DOHH2 (cell line): ENCODE data around the gene CTDSPL.

Source experiments
- CTCF ChIP-seq: fragments of 200-600 bp; sonication (generic); IDR thresholded peaks from one replicate; pipeline ENCODE4 v1.5.1; 2014; ENCODE audit warnings: antibody characterized with exemption, mild to moderate bottlenecking, low read depth, low read length; ENCODE audit not compliant: poor library complexity, severe bottlenecking
- EZH2phosphoT487 ChIP-seq: fragments of 200-600 bp; sonication (generic); IDR thresholded peaks from 2 replicates; pipeline ENCODE4 v1.6.1; 2017; ENCODE audit warnings: borderline replicate concordance, mild to moderate bottlenecking, antibody characterized with exemption, low read length, moderate library complexity, mixed read lengths

GRCh38 chr3:37876279-37876678 lies 14.6 kb downstream of the CTDSPL start:
- TF ChIP-seq CTCF (no peak), EZH2phosphoT487 (no peak)
